Neuronal stem cell (in vitro differentiated cells): ENCODE results near the gene MRPS6.

Experiments
- DNase-seq: peaks from one replicate; pipeline ENCODE4 v3.0.0-alpha.2; 2013; ENCODE audit warnings: low spot score
- H2AFZ ChIP-seq: one replicate; pipeline ENCODE4 v1.6.1; 2013; ENCODE audit warnings: mild to moderate bottlenecking, low read length, inconsistent platforms
- H2AK5ac ChIP-seq: 2 replicates; pipeline ENCODE4 v1.6.1; 2013; ENCODE audit warnings: low read depth, mild to moderate bottlenecking, inconsistent platforms, low read length, moderate library complexity, mixed read lengths
- H2BK120ac ChIP-seq: 2 replicates; pipeline ENCODE4 v1.6.1; 2013; ENCODE audit warnings: low read depth, mild to moderate bottlenecking, inconsistent platforms, low read length, moderate library complexity, mixed read lengths
- H2BK12ac ChIP-seq: one replicate; pipeline ENCODE4 v1.6.1; 2013; ENCODE audit warnings: low read length, inconsistent platforms
- H2BK15ac ChIP-seq: 2 replicates; pipeline ENCODE4 v1.6.1; 2013; ENCODE audit warnings: mild to moderate bottlenecking, low read length, inconsistent platforms, mixed read lengths
- H2BK5ac ChIP-seq: one replicate; pipeline ENCODE4 v1.6.1; 2013; ENCODE audit warnings: inconsistent platforms, mild to moderate bottlenecking, low read length, moderate library complexity
- H3K14ac ChIP-seq: one replicate; pipeline ENCODE4 v1.6.1; 2013; ENCODE audit warnings: low read length, inconsistent platforms
- H3K18ac ChIP-seq: 2 replicates; pipeline ENCODE4 v1.6.1; 2013; ENCODE audit warnings: low read length, inconsistent platforms
- H3K23ac ChIP-seq: 2 replicates; pipeline ENCODE4 v1.6.1; 2013; ENCODE audit warnings: low read depth, mild to moderate bottlenecking, mixed read lengths, low read length, inconsistent platforms; ENCODE audit not compliant: poor library complexity
- H3K27ac ChIP-seq: replicated peaks from 3 replicates; pipeline ENCODE4 v1.5.1; 2013; ENCODE audit warnings: low read length, inconsistent platforms
- H3K27me3 ChIP-seq, 3 experiments: 2 replicates each; pipeline ENCODE4 v1.6.1; 2013; ENCODE audit warnings: low read length in 3 of 3, mild to moderate bottlenecking in 2 of 3, inconsistent platforms in 1 of 3, low read depth in 1 of 3, mixed read lengths in 1 of 3, moderate library complexity in 1 of 3; ENCODE audit not compliant: control insufficient read depth in 3 of 3, insufficient read depth in 3 of 3
- H3K36me3 ChIP-seq, 2 donors: replicated peaks in 1 of 2; 2 replicates each; pipeline ENCODE4 v1.6.1; 2013; ENCODE audit warnings: low read length in 2 of 2; ENCODE audit not compliant: control insufficient read depth in 2 of 2, insufficient read depth in 2 of 2
- H3K4ac ChIP-seq: 2 replicates; pipeline ENCODE4 v1.6.1; 2013; ENCODE audit warnings: inconsistent platforms, mild to moderate bottlenecking, low read length, moderate library complexity
- H3K4me1 ChIP-seq, 2 donors: 1 replicate in 1 of 2; 2 replicates in 1 of 2; pipeline ENCODE4 v1.6.1; 2013; ENCODE audit warnings: low read length in 2 of 2, low read depth in 1 of 2; ENCODE audit not compliant: control insufficient read depth in 2 of 2, insufficient read depth in 1 of 2
- H3K4me2 ChIP-seq: one replicate; pipeline ENCODE4 v1.6.1; 2013; ENCODE audit warnings: mild to moderate bottlenecking, low read length, inconsistent platforms; ENCODE audit not compliant: insufficient read depth, poor library complexity, severe bottlenecking
- H3K4me3 ChIP-seq, 2 donors: 2 replicates each; pipeline ENCODE4 v1.5.1; 2013; ENCODE audit warnings: low read length in 2 of 2, mild to moderate bottlenecking in 2 of 2, inconsistent platforms in 1 of 2, moderate library complexity in 1 of 2
- H3K79me1 ChIP-seq: one replicate; pipeline ENCODE4 v1.6.1; 2013; ENCODE audit warnings: low read depth, mild to moderate bottlenecking, inconsistent platforms, low read length, moderate library complexity
- H3K9ac ChIP-seq: one replicate; pipeline ENCODE4 v1.6.1; 2013; ENCODE audit warnings: mild to moderate bottlenecking, low read depth, low read length, inconsistent platforms; ENCODE audit not compliant: poor library complexity
- H3K9me3 ChIP-seq, 2 donors: replicated peaks in 1 of 2; 2 replicates each; pipeline versions ENCODE3 to v1.6.1; 2013; ENCODE audit warnings: low read length in 2 of 2, mild to moderate bottlenecking in 2 of 2, inconsistent platforms in 1 of 2, low read depth in 1 of 2, mixed read lengths in 1 of 2, moderate library complexity in 1 of 2; ENCODE audit not compliant: control insufficient read depth in 2 of 2, insufficient read depth in 1 of 2
- H4K8ac ChIP-seq: one replicate; pipeline ENCODE4 v1.6.1; 2013; ENCODE audit warnings: low read depth, mild to moderate bottlenecking, inconsistent platforms, low read length, moderate library complexity
- H4K91ac ChIP-seq: one replicate; pipeline ENCODE4 v1.6.1; 2013; ENCODE audit warnings: low read length, low read depth, mild to moderate bottlenecking, inconsistent platforms; ENCODE audit not compliant: poor library complexity
- WGBS, 2 donors: extraction: QIAGEN DNeasy Blood & Tissue Kit; methylation state at CpG; one replicate each; pipeline ENCODE4 v1.1.7; 2013; ENCODE audit warnings: missing lambda C conversion rate in 2 of 2, mixed read lengths in 1 of 2; ENCODE audit not compliant: insufficient read length in 2 of 2, insufficient replicate concordance in 1 of 2; ENCODE audit errors: extremely low coverage in 2 of 2; 5-methylcytosine and 5-hydroxymethylcytosine counted together

The MRPS6 gene

GRCh38 chr21:34054259-34054658 lies 19.1 kb upstream of the MRPS6 start:
- no peaks in the 10 kb centered on the region for H3K4me1 ChIP-seq
- H2BK12ac ChIP-seq, result no peak overlapping the region
- no peak overlapping the region for H2AFZ ChIP-seq
- H2BK15ac ChIP-seq, result no peak overlapping the region
- no peak overlapping the region for H3K27ac ChIP-seq
- H3K9ac ChIP-seq, result peak overlapping the region; percentile 5
- no peaks in the 10 kb centered on the region for H3K9me3 ChIP-seq
- no CpG with 5 or more reads among the region's 4 CpGs for WGBS, 2 donors
- no peak overlapping the region for H2AK5ac ChIP-seq
- H3K18ac ChIP-seq, result no peak overlapping the region
- peaks cover 0 to 9% (median 0%) of the 10 kb centered on the region in 3 experiments for H3K27me3 ChIP-seq
- H3K79me1 ChIP-seq, result no peaks in the 10 kb centered on the region
- H3K14ac ChIP-seq, result no peak overlapping the region
- H3K36me3 ChIP-seq, result no peaks in the 10 kb centered on the region
- H3K23ac ChIP-seq, result no peak overlapping the region
- no peak overlapping the region for H3K4ac ChIP-seq
- H2BK5ac ChIP-seq, result no peak overlapping the region
- no peak overlapping the region for H3K4me2 ChIP-seq
- H2BK120ac ChIP-seq, result no peak overlapping the region
- H3K4me3 ChIP-seq, result no peak overlapping the region
- DNase-seq, result no peak
- H4K8ac ChIP-seq, result no peak overlapping the region
- no peak overlapping the region for H4K91ac ChIP-seq

- H3K27me3 ChIP-seq, result peaks cover 0 to 9% (median 0%) of the 10 kb centered on the region in 3 experiments
- no peak overlapping the region for H3K23ac ChIP-seq
- H3K27ac ChIP-seq, result no peak overlapping the region
- no peak overlapping the region for H3K4me2 ChIP-seq
- no peak overlapping the region for H4K91ac ChIP-seq
- WGBS, 2 donors, result no CpG with 5 or more reads among the region's 5 CpGs
- no peak overlapping the region for H3K14ac ChIP-seq
- no peak for DNase-seq
- no peak overlapping the region for H3K4ac ChIP-seq
- no peak overlapping the region for H3K4me3 ChIP-seq
- no peak overlapping the region for H2BK15ac ChIP-seq
- H2AK5ac ChIP-seq, result no peak overlapping the region
- no peaks in the 10 kb centered on the region for H3K4me1 ChIP-seq
- no peak overlapping the region for H3K18ac ChIP-seq
- H2AFZ ChIP-seq, result no peak overlapping the region
- H3K9ac ChIP-seq, result no peak overlapping the region
- no peaks in the 10 kb centered on the region for H3K9me3 ChIP-seq
- no peak overlapping the region for H2BK12ac ChIP-seq
- H4K8ac ChIP-seq, result no peak overlapping the region
- H3K79me1 ChIP-seq, result no peaks in the 10 kb centered on the region
- no peak overlapping the region for H2BK120ac ChIP-seq
- H2BK5ac ChIP-seq, result no peak overlapping the region
- no peaks in the 10 kb centered on the region for H3K36me3 ChIP-seq
Measured at GRCh38 chr21:34055615-34056014, 17.8 kb upstream of the MRPS6 start.

- Histone ChIP-seq H2AFZ (no peak overlapping the region), H3K79me1 (no peaks in the 10 kb centered on the region), H3K18ac (no peak overlapping the region), H3K4me1 (no peaks in the 10 kb centered on the region), H3K9ac (no peak overlapping the region), H2BK5ac (no peak overlapping the region), H2AK5ac (no peak overlapping the region), H3K27ac (no peak overlapping the region), H3K27me3 (no peaks in the 10 kb centered on the region), H2BK120ac (no peak overlapping the region), H3K4me3 (no peak overlapping the region), H3K4me2 (no peak overlapping the region), H3K4ac (no peak overlapping the region), H4K91ac (no peak overlapping the region), H2BK12ac (no peak overlapping the region), H3K36me3 (no peaks in the 10 kb centered on the region), H3K14ac (no peak overlapping the region), H4K8ac (no peak overlapping the region), H3K9me3 (no peaks in the 10 kb centered on the region), H3K23ac (no peak overlapping the region), H2BK15ac (no peak overlapping the region)
- WGBS, 2 donors, result no CpG with 5 or more reads among the region's 3 CpGs
- DNase-seq, result no peak
Measured at GRCh38 chr21:34061983-34062382, 11.4 kb upstream of the MRPS6 start.

- Histone ChIP-seq H2BK12ac (no peak overlapping the region), H4K8ac (no peak overlapping the region), H3K27me3 (peaks cover 0 to 4% (median 0%) of the 10 kb centered on the region in 3 experiments), H3K23ac (no peak overlapping the region), H2BK5ac (no peak overlapping the region), H3K4ac (no peak overlapping the region), H3K14ac (no peak overlapping the region), H4K91ac (no peak overlapping the region), H3K4me1 (no peaks in the 10 kb centered on the region), H2BK120ac (no peak overlapping the region), H3K27ac (no peak overlapping the region), H3K18ac (no peak overlapping the region), H2BK15ac (no peak overlapping the region), H2AFZ (no peak overlapping the region), H3K4me3 (no peak overlapping the region), H3K9ac (no peak overlapping the region), H2AK5ac (no peak overlapping the region), H3K9me3 (no peaks in the 10 kb centered on the region), H3K36me3 (no peaks in the 10 kb centered on the region), H3K4me2 (no peak overlapping the region), H3K79me1 (no peaks in the 10 kb centered on the region)
- no CpG with 5 or more reads among the region's 3 CpGs for WGBS, 2 donors
- no peak for DNase-seq
Measured at GRCh38 chr21:34065027-34065426, 8.4 kb upstream of the MRPS6 start.
